ENCODE data around the gene TM9SF3.

The TM9SF3 gene

DNA sequence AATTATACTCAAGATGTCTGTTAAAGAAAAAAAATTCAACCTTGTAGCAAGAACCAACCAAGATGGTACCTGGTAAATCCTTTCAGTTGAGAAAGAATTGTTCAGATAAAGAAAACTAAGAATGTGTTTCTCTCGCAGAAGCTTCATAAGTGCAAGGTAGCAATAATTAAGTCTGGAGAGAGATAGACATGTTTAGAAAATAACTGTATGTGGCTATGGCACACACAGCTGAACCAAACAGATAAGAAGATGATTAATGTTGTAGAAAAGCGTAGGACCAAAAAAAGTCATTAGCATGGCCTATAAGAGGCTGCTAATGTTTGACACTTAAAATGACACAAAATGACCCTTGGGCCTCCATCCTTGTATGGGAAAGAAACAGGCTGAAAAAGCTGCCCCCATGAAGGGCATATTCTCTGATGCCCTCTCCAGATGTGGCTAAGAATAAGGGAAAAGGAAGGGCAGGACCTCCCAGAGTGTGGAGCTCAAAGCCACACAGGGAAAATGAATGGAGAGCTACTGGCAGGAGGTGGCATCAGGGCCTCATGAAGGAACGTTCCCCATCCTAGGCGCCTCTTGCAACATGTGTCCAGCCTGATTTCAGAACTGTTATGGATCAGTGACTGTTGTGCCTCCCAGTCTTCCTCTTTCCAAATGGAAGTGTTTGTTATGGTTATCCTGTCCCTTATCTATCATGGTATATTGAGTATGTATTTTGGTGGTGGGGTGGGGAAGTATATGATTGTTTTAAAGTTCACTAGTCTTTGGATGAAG is 103.8 kb downstream of the TM9SF3 start:
- in situ Hi-C loops (cut with MboI; ENCODE audit: low sequenced_read_pairs): no loop called here

GRCh38 chr10:96478355-96478754 is 108.5 kb downstream of the TM9SF3 start:
- in situ Hi-C loops (cut with MboI; ENCODE audit: low sequenced_read_pairs): no loop called here

GRCh38 chr10:96473866-96474265 is 112.9 kb downstream of the TM9SF3 start:
- in situ Hi-C loops (cut with MboI; ENCODE audit: low sequenced_read_pairs): no loop called here

DNA sequence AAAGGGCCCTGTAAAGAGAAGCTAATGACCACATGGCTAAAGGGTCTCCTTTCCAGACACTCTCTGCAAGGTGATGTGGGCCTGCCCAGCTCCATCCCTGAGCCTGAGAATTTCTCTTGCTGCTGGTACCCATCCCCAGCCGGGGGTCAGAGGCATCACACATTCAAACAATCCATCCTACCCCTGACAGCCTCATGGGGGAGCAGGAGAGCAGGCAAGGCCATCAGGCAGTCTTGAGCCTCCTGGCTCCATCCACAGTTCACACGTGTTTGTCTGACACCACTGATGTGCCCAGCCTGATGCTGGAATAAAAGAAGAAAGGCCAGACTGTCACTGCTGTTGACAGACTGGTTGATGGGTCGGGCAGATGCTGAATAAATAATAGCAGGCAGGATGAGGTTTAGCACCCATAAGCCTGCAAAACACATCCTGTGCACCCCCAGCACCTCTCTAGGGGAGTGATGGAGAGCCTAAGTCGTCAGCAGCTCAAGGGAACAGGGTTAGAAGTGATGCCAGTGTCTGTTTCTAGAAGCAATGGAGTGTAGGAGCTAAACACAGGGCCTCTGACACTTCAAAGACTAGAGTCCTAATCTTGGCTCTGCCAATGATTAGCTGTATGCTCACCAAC is 116.6 kb downstream of the TM9SF3 start:
- in situ Hi-C loops (cut with MboI; ENCODE audit: low sequenced_read_pairs): no loop called here

- in situ Hi-C loops (cut with MboI; ENCODE audit: low sequenced_read_pairs): no loop called here
Observed at GRCh38 chr10:96468845-96469244, 118.0 kb downstream of the TM9SF3 start.

Measured in HL-60/S4 treated with retinoic acid at 250 ng/mL for 4 days and 3 days (cell line).